Embryonic facial prominence (tissue), 1 donor: ENCODE data around the gene RAB27A.
"Not testable (repeated sequence)": the region's sequence is repeated elsewhere in the genome, so short reads cannot be mapped to it uniquely, and the experiment has no call there.

Source experiments
- DNase-seq: peaks from one replicate; pipeline ENCODE4 v3.0.0-alpha.2; 2016; ENCODE audit errors: extremely low spot score

RAB27A gene

GRCh38 chr15:55250392-55250791 lies 39.2 kb downstream of the RAB27A start:
- no peak for DNase-seq

- not testable (repeated sequence) for DNase-seq
These were observed 39.7 kb downstream of the RAB27A start for GRCh38 chr15:55249885-55250284.

GRCh38 chr15:55248895-55249294 lies 40.7 kb downstream of the RAB27A start:
- DNase-seq, result no peak

- DNase-seq, result no peak
These were observed 41.7 kb downstream of the RAB27A start for GRCh38 chr15:55247766-55248427.

GRCh38 chr15:55247311-55247710 lies 42.3 kb downstream of the RAB27A start:
- no peak for DNase-seq

- DNase-seq, result no peak
These were observed 43.0 kb downstream of the RAB27A start for GRCh38 chr15:55246567-55246966.

- no peak for DNase-seq
These were observed 44.6 kb downstream of the RAB27A start for GRCh38 chr15:55245059-55245458.

- DNase-seq, result no peak
These were observed 47.7 kb downstream of the RAB27A start for GRCh38 chr15:55241891-55242290.

- no peak for DNase-seq
These were observed 48.4 kb downstream of the RAB27A start for GRCh38 chr15:55241186-55241585.

- DNase-seq, result no peak
These were observed 49.4 kb downstream of the RAB27A start for GRCh38 chr15:55240125-55240760.

GRCh38 chr15:55239440-55240124 lies 50.0 kb downstream of the RAB27A start:
- no peak for DNase-seq

GRCh38 chr15:55238877-55239276 lies 50.7 kb downstream of the RAB27A start:
- DNase-seq, result no peak

- no peak for DNase-seq
These were observed 52.1 kb downstream of the RAB27A start for GRCh38 chr15:55237219-55238130.

GRCh38 chr15:55235546-55236036 lies 54.0 kb downstream of the RAB27A start:
- DNase-seq, result no peak

- DNase-seq, result no peak
These were observed 54.9 kb downstream of the RAB27A start for GRCh38 chr15:55234800-55235104.

GRCh38 chr15:55234104-55234799 lies 55.4 kb downstream of the RAB27A start:
- DNase-seq, result no peak

GRCh38 chr15:55231455-55231854 lies 58.2 kb downstream of the RAB27A start:
- no peak for DNase-seq

GRCh38 chr15:55230953-55231352 lies 58.7 kb downstream of the RAB27A start:
- no peak for DNase-seq

GRCh38 chr15:55230051-55230670 lies 59.5 kb downstream of the RAB27A start:
- DNase-seq, result no peak

- no peak for DNase-seq
These were observed 63.5 kb downstream of the RAB27A start for GRCh38 chr15:55226127-55226526.

GRCh38 chr15:55224892-55225291 lies 64.7 kb downstream of the RAB27A start:
- DNase-seq, result no peak
